ENCODE results near the gene MS4A3.
"Not testable (repeated sequence)": the region's sequence is repeated elsewhere in the genome, so short reads cannot be mapped to it uniquely, and the experiment has no call there.

Gene MS4A3

GRCh38 chr11:60016881-60017280 is 39.6 kb upstream of the MS4A3 start, which contains the start of gene OOSP4B (continued):
- TF ChIP-seq, protein P1, sequence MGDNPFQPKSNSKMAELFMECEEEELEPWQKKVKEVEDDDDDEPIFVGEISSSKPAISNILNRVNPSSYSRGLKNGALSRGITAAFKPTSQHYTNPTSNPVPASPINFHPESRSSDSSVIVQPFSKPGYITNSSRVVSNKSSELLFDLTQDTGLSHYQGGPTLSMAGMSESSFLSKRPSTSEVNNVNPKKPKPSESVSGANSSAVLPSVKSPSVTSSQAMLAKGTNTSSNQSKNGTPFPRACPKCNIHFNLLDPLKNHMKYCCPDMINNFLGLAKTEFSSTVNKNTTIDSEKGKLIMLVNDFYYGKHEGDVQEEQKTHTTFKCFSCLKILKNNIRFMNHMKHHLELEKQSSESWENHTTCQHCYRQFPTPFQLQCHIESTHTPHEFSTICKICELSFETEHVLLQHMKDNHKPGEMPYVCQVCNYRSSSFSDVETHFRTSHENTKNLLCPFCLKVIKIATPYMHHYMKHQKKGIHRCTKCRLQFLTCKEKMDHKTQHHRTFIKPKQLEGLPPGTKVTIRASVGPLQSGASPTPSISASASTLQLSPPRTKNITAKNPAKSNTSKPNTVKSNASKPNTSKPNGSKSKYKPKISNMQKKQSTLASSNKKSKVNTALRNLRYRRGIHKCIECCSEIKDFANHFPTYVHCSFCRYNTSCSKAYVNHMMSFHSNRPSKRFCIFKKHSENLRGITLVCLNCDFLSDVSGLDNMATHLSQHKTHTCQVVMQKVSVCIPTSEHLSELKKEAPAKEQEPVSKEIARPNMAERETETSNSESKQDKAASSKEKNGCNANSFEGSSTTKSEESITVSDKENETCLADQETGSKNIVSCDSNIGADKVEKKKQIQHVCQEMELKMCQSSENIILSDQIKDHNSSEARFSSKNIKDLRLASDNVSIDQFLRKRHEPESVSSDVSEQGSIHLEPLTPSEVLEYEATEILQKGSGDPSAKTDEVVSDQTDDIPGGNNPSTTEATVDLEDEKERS (tag by site-specific recombination; IDR thresholded peaks at IDR 0.05): no peak

- ChIA-PET POLR2A (no interaction called here), CTCF (no interaction called here)
Observed at GRCh38 chr11:60018058-60018457, 38.4 kb upstream of the MS4A3 start.

GRCh38 chr11:60020376-60020775 is 36.1 kb upstream of the MS4A3 start:
- POLR2A ChIA-PET; H3K36me3 ChIP-seq (ENCODE audit: control insufficient read depth in 2 of 2, insufficient read depth in 1 of 2, low read length in 2 of 2); H3K4me1 ChIP-seq (ENCODE audit: control insufficient read depth, insufficient read depth, low read length); H3K4me3 ChIP-seq (ENCODE audit: low read depth, low read length); H3K27ac ChIP-seq (ENCODE audit: extremely low read depth, low read depth, low read length); H3K9me3 ChIP-seq (ENCODE audit: control insufficient read depth, insufficient read depth, low read depth, low read length); CTCF ChIA-PET: not testable (repeated sequence)

More at GRCh38 chr11:60018058-60018457, 38.4 kb upstream of the MS4A3 start:
- H3K4me1 ChIP-seq (ENCODE audit: control insufficient read depth, insufficient read depth, low read length): no peaks in the 10 kb centered on the region
- H3K36me3 ChIP-seq (ENCODE audit: control insufficient read depth in 2 of 2, insufficient read depth in 1 of 2, low read length in 2 of 2): no peaks in the 10 kb centered on the region
- TF ChIP-seq GLIS1 (tag by site-specific recombination; IDR thresholded peaks at IDR 0.05) (no peak), ZNF138 (tag by site-specific recombination; IDR thresholded peaks at IDR 0.05; ENCODE audit: borderline replicate concordance) (no peak), GLIS2 (tag by site-specific recombination; IDR thresholded peaks at IDR 0.05) (no peak), OSR2 (tag by site-specific recombination; IDR thresholded peaks at IDR 0.05) (no peak), ZNF654 (tag by site-specific recombination; IDR thresholded peaks at IDR 0.05; ENCODE audit: low read depth) (no peak), ZNF560 (tag by site-specific recombination; IDR thresholded peaks at IDR 0.05; ENCODE audit: borderline replicate concordance) (no peak), GLI2 (tag by site-specific recombination; IDR thresholded peaks at IDR 0.05; ENCODE audit: borderline replicate concordance, low read depth) (no peak), ZNF518A (tag by site-specific recombination; conservative IDR thresholded peaks at IDR 0.05; ENCODE audit: low read depth) (no peak), ZNF169 (tag by site-specific recombination; IDR thresholded peaks at IDR 0.05) (no peak), ZNF658 (tag by site-specific recombination; IDR thresholded peaks at IDR 0.05) (no peak), ZNF558 (tag by site-specific recombination; IDR thresholded peaks at IDR 0.05) (no peak), PRDM6 (tag by site-specific recombination; IDR thresholded peaks at IDR 0.05) (no peak), BCL11A (tag by site-specific recombination; IDR thresholded peaks at IDR 0.05; ENCODE audit: low read depth) (no peak), ZIC2 (tag by site-specific recombination; IDR thresholded peaks at IDR 0.05) (no peak), ZNF366 (tag by site-specific recombination; conservative IDR thresholded peaks at IDR 0.05) (no peak)
- TF ChIP-seq, protein P2, sequence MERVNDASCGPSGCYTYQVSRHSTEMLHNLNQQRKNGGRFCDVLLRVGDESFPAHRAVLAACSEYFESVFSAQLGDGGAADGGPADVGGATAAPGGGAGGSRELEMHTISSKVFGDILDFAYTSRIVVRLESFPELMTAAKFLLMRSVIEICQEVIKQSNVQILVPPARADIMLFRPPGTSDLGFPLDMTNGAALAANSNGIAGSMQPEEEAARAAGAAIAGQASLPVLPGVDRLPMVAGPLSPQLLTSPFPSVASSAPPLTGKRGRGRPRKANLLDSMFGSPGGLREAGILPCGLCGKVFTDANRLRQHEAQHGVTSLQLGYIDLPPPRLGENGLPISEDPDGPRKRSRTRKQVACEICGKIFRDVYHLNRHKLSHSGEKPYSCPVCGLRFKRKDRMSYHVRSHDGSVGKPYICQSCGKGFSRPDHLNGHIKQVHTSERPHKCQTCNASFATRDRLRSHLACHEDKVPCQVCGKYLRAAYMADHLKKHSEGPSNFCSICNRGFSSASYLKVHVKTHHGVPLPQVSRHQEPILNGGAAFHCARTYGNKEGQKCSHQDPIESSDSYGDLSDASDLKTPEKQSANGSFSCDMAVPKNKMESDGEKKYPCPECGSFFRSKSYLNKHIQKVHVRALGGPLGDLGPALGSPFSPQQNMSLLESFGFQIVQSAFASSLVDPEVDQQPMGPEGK (tag by site-specific recombination; IDR thresholded peaks at IDR 0.05): no peak
- TF ChIP-seq, protein P3, sequence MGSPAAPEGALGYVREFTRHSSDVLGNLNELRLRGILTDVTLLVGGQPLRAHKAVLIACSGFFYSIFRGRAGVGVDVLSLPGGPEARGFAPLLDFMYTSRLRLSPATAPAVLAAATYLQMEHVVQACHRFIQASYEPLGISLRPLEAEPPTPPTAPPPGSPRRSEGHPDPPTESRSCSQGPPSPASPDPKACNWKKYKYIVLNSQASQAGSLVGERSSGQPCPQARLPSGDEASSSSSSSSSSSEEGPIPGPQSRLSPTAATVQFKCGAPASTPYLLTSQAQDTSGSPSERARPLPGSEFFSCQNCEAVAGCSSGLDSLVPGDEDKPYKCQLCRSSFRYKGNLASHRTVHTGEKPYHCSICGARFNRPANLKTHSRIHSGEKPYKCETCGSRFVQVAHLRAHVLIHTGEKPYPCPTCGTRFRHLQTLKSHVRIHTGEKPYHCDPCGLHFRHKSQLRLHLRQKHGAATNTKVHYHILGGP (tag by site-specific recombination; IDR thresholded peaks at IDR 0.05): no peak
- no peak overlapping the region for H3K4me3 ChIP-seq (ENCODE audit: low read depth, low read length)
- no peak overlapping the region for H3K27ac ChIP-seq (ENCODE audit: extremely low read depth, low read depth, low read length)
- no peaks in the 10 kb centered on the region for H3K9me3 ChIP-seq (ENCODE audit: control insufficient read depth, insufficient read depth, low read depth, low read length)
